BLaER1 treated with 17β-estradiol and CSF1 and Interleukin-3, amounts not matched to agents 10 nM and 100 nM (cell line): ENCODE results near the gene ZNF782.

ENCODE experiments used
- H3K27ac ChIP-seq, 11 experiments: shearing (Covaris generic); formaldehyde crosslinking; 2 replicates each; pipeline ENCODE4 v1.8.1; 2022
- H3K27me3 ChIP-seq, 11 experiments: shearing (Covaris generic); formaldehyde crosslinking; 2 replicates each; pipeline ENCODE4 v1.8.1; 2022
- H3K36me3 ChIP-seq, 11 experiments: shearing (Covaris generic); formaldehyde crosslinking; 2 replicates each; pipeline ENCODE4 v1.8.1; 2022
- H3K4me1 ChIP-seq, 10 experiments: shearing (Covaris generic); formaldehyde crosslinking; 2 replicates each; pipeline ENCODE4 v1.8.1; 2022
- H3K4me2 ChIP-seq, 11 experiments: shearing (Covaris generic); formaldehyde crosslinking; 2 replicates each; pipeline ENCODE4 v1.8.1; 2022
- H3K4me3 ChIP-seq, 10 experiments: shearing (Covaris generic); formaldehyde crosslinking; 2 replicates each; pipeline ENCODE4 v1.8.1; 2022
- H3K9ac ChIP-seq, 11 experiments: shearing (Covaris generic); formaldehyde crosslinking; 2 replicates each; pipeline ENCODE4 v1.8.1; 2022
- H3K9me3 ChIP-seq, 11 experiments: shearing (Covaris generic); formaldehyde crosslinking; replicated peaks in 1 of 11; 2 replicates each; pipeline ENCODE4 v1.8.1; 2022
- H4K20me1 ChIP-seq, 11 experiments: shearing (Covaris generic); formaldehyde crosslinking; 2 replicates each; pipeline ENCODE4 v1.8.1; 2022
- Cebpa-rat ChIP-seq, 11 experiments: shearing (Covaris generic); IDR thresholded peaks; 2 replicates each; pipeline ENCODE4 v1.8.1; 2022

The ZNF782 gene

DNA sequence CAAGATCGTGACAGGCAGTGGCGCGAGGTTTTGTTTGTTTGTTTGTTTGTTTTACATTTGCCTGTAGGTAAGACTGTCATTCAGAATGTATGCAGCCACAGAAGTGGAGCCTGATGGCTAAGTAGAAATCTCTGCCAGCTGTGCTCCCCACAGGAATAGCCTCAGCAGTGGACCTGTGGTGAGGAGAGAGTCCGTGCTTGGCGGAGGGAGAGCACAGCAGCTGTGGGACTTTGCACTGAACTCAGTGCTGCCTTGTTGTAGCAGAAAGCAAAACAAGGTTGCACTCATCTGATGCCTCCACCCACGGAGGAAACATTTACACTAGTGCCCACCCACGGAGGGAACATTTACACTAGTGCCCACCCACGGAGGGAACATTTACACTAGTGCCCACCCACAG, 4.4 kb upstream of the ZNF782 start:
- Histone ChIP-seq H3K36me3 (no peaks in the 10 kb centered on the region), H4K20me1 (peaks cover 0 to under 1% (median 0%) of the 10 kb centered on the region in 11 experiments; a peak in 2 of 22 replicates), H3K9me3 (no peaks in the 10 kb centered on the region), H3K9ac (0 out of 22 replicates have a peak overlapping the region, but pooled peaks of 1 of the 11 experiments have one; percentile 7), H3K4me3 (no peak overlapping the region), H3K27ac (no peak overlapping the region), H3K27me3 (no peaks in the 10 kb centered on the region), H3K4me2 (no peak overlapping the region), H3K4me1 (peaks cover 0 to 6% (median 4%) of the 10 kb centered on the region in 10 experiments; a peak in 16 of 20 replicates)
- no peak for TF ChIP-seq Cebpa-rat (IDR thresholded peaks at IDR 0.05)

- no peak overlapping the region for H3K27ac ChIP-seq
- no peak for TF ChIP-seq Cebpa-rat (IDR thresholded peaks at IDR 0.05)
These were observed 3.8 kb upstream of the ZNF782 start for GRCh38 chr9:96858018-96858573.

GRCh38 chr9:96856363-96857286, 2.3 kb upstream of the ZNF782 start:
- peaks cover 0 to 20% (median 6%) of the 10 kb centered on the region in 11 experiments; a peak in 6 of 22 replicates for H4K20me1 ChIP-seq
- no peak overlapping the region for H3K4me2 ChIP-seq
- peaks cover 0 to 3% (median 0%) of the 10 kb centered on the region in 11 experiments; a peak in 2 of 22 replicates for H3K36me3 ChIP-seq
- H3K9me3 ChIP-seq, result no peaks in the 10 kb centered on the region
- TF ChIP-seq Cebpa-rat (IDR thresholded peaks at IDR 0.05), result no peak
- H3K27ac ChIP-seq, result no peak overlapping the region
- no peak overlapping the region for H3K4me3 ChIP-seq
- H3K27me3 ChIP-seq, result no peaks in the 10 kb centered on the region
- peaks cover 13 to 27% (median 21%) of the 10 kb centered on the region in 10 experiments for H3K4me1 ChIP-seq
- H3K9ac ChIP-seq, result no peak overlapping the region

More at GRCh38 chr9:96858018-96858573, 3.8 kb upstream of the ZNF782 start:
- no peaks in the 10 kb centered on the region for H3K27me3 ChIP-seq
- no peak overlapping the region for H3K4me3 ChIP-seq
- H3K4me2 ChIP-seq, result no peak overlapping the region
- H4K20me1 ChIP-seq, result peaks cover 0 to 6% (median under 1%) of the 10 kb centered on the region in 11 experiments; a peak in 5 of 22 replicates
- no peak overlapping the region for H3K9ac ChIP-seq
- H3K4me1 ChIP-seq, result peaks cover 5 to 12% (median 10%) of the 10 kb centered on the region in 10 experiments
- H3K36me3 ChIP-seq, result no peaks in the 10 kb centered on the region
- H3K9me3 ChIP-seq, result no peaks in the 10 kb centered on the region

DNA sequence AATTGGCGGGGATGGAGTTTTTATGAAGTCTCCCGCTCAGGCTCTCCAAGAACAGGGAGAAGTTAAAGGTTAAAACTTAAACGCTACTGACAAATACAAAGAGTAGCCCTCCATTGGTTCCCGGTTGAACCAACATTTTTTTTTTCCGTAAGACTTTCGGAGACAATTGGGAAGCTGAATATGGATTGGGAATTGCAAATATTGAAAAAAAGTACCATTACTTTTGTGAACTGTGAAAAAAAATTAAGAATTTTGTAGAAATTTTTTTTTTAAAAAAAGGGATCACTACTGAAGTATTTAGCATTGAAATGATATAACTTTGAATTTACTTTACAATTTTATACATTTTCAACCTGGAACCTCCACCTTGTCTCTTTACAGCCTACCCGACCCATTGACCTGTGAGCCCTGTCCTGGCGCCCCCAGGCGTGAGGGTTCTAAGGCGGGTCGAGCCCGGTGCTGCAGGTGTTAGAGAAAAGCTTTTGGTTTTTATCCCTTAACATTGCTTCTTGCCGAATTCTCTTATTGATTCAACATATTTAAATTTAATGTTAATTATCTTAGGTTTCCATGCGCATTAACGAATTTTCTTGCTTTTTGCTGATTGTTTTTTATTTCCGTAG, 448 bp upstream of the ZNF782 start:
- Histone ChIP-seq H4K20me1 (peaks cover 0 to 23% (median 6%) of the 10 kb centered on the region in 11 experiments; a peak in 6 of 22 replicates), H3K4me2 (peak overlapping the region; percentile 56 to 94 (median 82)), H3K36me3 (peaks cover 6 to 9% (median 7%) of the 10 kb centered on the region in 11 experiments; a peak in 18 of 22 replicates), H3K9me3 (peaks cover 7 to 9% (median 8%) of the 10 kb centered on the region in 11 experiments), H3K9ac (peak overlapping the region; percentile 81 to 92 (median 87); a peak in 21 of 22 replicates), H3K27ac (peak overlapping the region in 9 of 11 experiments; percentile 29 to 83 (median 78); a peak in 8 of 22 replicates), H3K4me3 (peak overlapping the region; percentile 84 to 99 (median 94)), H3K4me1 (peaks cover 13 to 30% (median 24%) of the 10 kb centered on the region in 10 experiments), H3K27me3 (no peaks in the 10 kb centered on the region)
- no peak for TF ChIP-seq Cebpa-rat (IDR thresholded peaks at IDR 0.05)

DNA sequence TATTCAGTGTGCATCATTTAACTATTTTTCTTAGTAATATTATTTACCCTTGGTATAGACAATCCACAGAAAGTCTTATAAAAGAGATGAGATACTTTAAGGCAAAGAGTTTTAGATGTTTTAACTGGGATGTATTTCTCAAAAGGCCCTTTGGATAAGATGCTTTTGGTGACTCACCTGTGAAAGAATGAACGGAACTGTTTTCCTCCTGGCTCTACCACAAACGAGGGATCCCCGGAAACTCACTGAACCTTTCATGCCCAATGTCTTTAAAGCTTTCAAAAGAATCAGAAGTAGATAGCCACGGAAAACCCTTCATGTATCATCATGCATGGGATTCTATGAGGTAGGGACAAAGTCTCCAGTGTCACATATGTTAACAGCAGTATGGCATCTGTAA, 1.6 kb downstream of the ZNF782 start:
- TF ChIP-seq Cebpa-rat (IDR thresholded peaks at IDR 0.05), result no peak
- peak overlapping the region; percentile 78 to 99 (median 91) for H3K4me2 ChIP-seq
- H3K36me3 ChIP-seq, result peaks cover 17 to 30% (median 23%) of the 10 kb centered on the region in 11 experiments
- peak overlapping the region in 5 of 11 experiments; percentile 84 to 92 (median 89); a peak in 7 of 22 replicates for H3K9ac ChIP-seq
- no peak overlapping the region for H3K27ac ChIP-seq
- peaks cover 0 to 23% (median 6%) of the 10 kb centered on the region in 11 experiments; a peak in 6 of 22 replicates for H4K20me1 ChIP-seq
- H3K27me3 ChIP-seq, result no peaks in the 10 kb centered on the region
- H3K4me1 ChIP-seq, result peaks cover 13 to 30% (median 24%) of the 10 kb centered on the region in 10 experiments
- H3K9me3 ChIP-seq, result peaks cover 27 to 30% (median 28%) of the 10 kb centered on the region in 11 experiments
- peak overlapping the region; percentile 84 to 99 (median 94); a peak in 15 of 20 replicates for H3K4me3 ChIP-seq

DNA sequence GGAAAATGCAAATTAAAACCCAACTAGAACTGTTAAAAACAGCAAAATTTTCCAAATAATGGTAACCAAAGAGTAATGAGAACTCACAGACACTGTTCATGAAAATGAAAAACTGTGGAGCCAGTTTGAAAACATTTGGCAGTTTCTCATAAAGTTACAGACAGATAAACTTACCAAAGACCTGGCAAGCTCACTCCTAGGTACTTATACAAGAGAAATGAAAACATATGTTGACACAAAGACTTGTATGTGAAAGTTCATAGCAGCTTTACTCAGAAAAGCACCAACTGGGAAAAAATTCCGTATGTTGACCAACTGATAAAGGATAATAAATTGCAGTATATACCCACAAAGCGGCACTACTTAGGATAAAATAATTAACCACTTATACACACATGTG, 10.3 kb downstream of the ZNF782 start:
- Histone ChIP-seq H3K9me3 (peaks cover 97 to 100% (median 100%) of the 10 kb centered on the region in 11 experiments), H3K27me3 (no peaks in the 10 kb centered on the region), H3K4me1 (no peaks in the 10 kb centered on the region), H3K36me3 (peaks cover 64 to 93% (median 83%) of the 10 kb centered on the region in 11 experiments), H3K4me3 (no peak overlapping the region), H3K4me2 (no peak overlapping the region), H3K27ac (no peak overlapping the region), H4K20me1 (no peaks in the 10 kb centered on the region), H3K9ac (no peak overlapping the region)
- no peak for TF ChIP-seq Cebpa-rat (IDR thresholded peaks at IDR 0.05)

GRCh38 chr9:96818533-96818932, 35.8 kb downstream of the ZNF782 start:
- no peaks in the 10 kb centered on the region for H4K20me1 ChIP-seq
- peaks cover 91 to 99% (median 94%) of the 10 kb centered on the region in 11 experiments for H3K36me3 ChIP-seq
- H3K9me3 ChIP-seq, result peaks cover 99 to 100% (median 100%) of the 10 kb centered on the region in 11 experiments
- H3K9ac ChIP-seq, result no peak overlapping the region
- H3K27ac ChIP-seq, result no peak overlapping the region
- H3K4me3 ChIP-seq, result peak overlapping the region in 7 of 10 experiments; percentile 0 to 39 (median 13); a peak in 6 of 20 replicates
- H3K27me3 ChIP-seq, result no peaks in the 10 kb centered on the region
- H3K4me1 ChIP-seq, result no peaks in the 10 kb centered on the region
- H3K4me2 ChIP-seq, result no peak overlapping the region
- TF ChIP-seq Cebpa-rat (IDR thresholded peaks at IDR 0.05), result no peak

- Histone ChIP-seq H3K36me3 (peaks cover 85 to 94% (median 88%) of the 10 kb centered on the region in 11 experiments), H3K4me2 (no peak overlapping the region), H3K9me3 (peaks cover 99 to 100% (median 100%) of the 10 kb centered on the region in 11 experiments), H3K27ac (no peak overlapping the region), H3K4me3 (peak overlapping the region in 4 of 10 experiments; percentile 0 to 39 (median 16); a peak in 2 of 20 replicates), H3K9ac (no peak overlapping the region), H3K27me3 (no peaks in the 10 kb centered on the region), H3K4me1 (no peaks in the 10 kb centered on the region), H4K20me1 (no peaks in the 10 kb centered on the region)
- no peak for TF ChIP-seq Cebpa-rat (IDR thresholded peaks at IDR 0.05)
These were observed 36.3 kb downstream of the ZNF782 start for GRCh38 chr9:96817973-96818372.
